Measurements from ENCODE around the gene KCNMA1. TPM values are rescaled to one million over a fixed set of nuclear protein-coding genes. Genes with fewer than 3 reads are reported as not detected.

The KCNMA1 gene
- total RNA-seq, 1 experiment from 2014 or later, result 0.70 TPM

DNA sequence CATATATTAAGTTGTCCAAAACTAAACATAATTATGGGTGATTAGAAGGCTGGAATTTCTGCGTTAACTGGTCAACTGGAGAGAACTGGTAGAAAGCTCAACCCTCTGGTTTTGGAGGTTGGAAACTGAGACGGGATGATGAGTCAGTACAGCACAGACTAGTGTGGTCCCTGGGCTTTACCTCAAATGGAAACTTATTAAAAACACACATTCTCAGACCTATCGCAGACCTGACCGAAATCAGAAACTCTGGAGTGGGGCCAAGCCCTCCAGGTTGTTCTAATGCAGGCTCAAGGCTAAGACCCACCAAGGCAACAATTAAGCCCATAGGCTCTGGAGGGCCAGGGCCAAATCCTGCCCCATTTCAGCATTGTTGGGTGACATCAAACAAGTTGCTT is 136.9 kb downstream of the KCNMA1 start:
- no peak overlapping the region for H3K4me3 ChIP-seq
- no peaks in the 10 kb centered on the region for H3K9me3 ChIP-seq (ENCODE audit: insufficient read depth, low read depth)
- BruUV-seq (replicated peaks), result no TSS peak
- peaks cover 52% of the 10 kb centered on the region for H3K4me1 ChIP-seq (replicated peaks; ENCODE audit: insufficient read depth)
- DNase-seq, result no peak
- TF ChIP-seq EZH2 (IDR thresholded peaks at IDR 0.05; ENCODE audit: low read depth) (no peak), CTCF (conservative IDR thresholded peaks at IDR 0.05) (no peak)
- intact Hi-C loops (cut with micrococcal nuclease; ENCODE audit: unreplicated experiment), result no loop called here
- no peaks in the 10 kb centered on the region for H3K36me3 ChIP-seq (ENCODE audit: low read depth)
- H2AFZ ChIP-seq, result no peak overlapping the region
- no peaks in the 10 kb centered on the region for H3K79me2 ChIP-seq (ENCODE audit: low read depth)
- ChIA-PET POLR2A (ENCODE audit: unreplicated experiment) (no interaction called here), CTCF (no interaction called here)
- no peaks in the 10 kb centered on the region for H3K27me3 ChIP-seq (ENCODE audit: insufficient read depth, low read depth)
- peaks cover 27% of the 10 kb centered on the region for H3F3A ChIP-seq (ENCODE audit: insufficient read depth, low read depth)
- H4K20me1 ChIP-seq (ENCODE audit: insufficient read depth), result no peaks in the 10 kb centered on the region
- no peak overlapping the region for H3K27ac ChIP-seq
- no peaks in the 10 kb centered on the region for H3K9me2 ChIP-seq (ENCODE audit: insufficient read depth)
- H3K4me2 ChIP-seq, result no peak overlapping the region

DNA sequence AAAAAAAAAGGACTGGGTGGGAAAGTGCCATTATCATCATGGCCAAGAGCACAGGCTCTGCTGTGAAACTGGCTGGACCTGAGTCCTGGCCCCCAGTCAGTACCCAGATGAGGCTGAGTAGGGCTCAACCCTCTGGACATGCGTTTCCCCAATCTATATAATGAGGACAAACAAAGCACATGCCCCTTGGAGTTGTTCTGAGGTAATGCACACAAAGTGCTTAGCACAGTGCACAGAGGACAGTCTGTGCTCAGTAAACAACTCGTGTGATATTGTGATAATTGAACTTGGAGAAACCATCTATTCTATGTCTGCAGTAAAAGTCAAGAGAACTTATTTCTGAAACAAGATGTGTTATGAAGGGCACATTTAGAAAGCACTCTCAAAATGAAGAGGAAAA is 138.8 kb downstream of the KCNMA1 start:
- intact Hi-C loops (cut with micrococcal nuclease; ENCODE audit: unreplicated experiment), result no loop called here
- TF ChIP-seq CTCF (conservative IDR thresholded peaks at IDR 0.05), result no peak
- no peak for TF ChIP-seq EZH2 (IDR thresholded peaks at IDR 0.05; ENCODE audit: low read depth)
- Histone ChIP-seq H3K79me2 (ENCODE audit: low read depth) (no peaks in the 10 kb centered on the region), H3K4me2 (no peak overlapping the region), H3K4me3 (no peak overlapping the region), H3F3A (ENCODE audit: insufficient read depth, low read depth) (peaks cover 8% of the 10 kb centered on the region), H3K27me3 (ENCODE audit: insufficient read depth, low read depth) (no peaks in the 10 kb centered on the region), H2AFZ (no peak overlapping the region), H3K36me3 (ENCODE audit: low read depth) (no peaks in the 10 kb centered on the region), H3K27ac (no peak overlapping the region), H3K4me1 (replicated peaks; ENCODE audit: insufficient read depth) (peaks cover 32% of the 10 kb centered on the region), H4K20me1 (ENCODE audit: insufficient read depth) (no peaks in the 10 kb centered on the region), H3K9me3 (ENCODE audit: insufficient read depth, low read depth) (no peaks in the 10 kb centered on the region), H3K9me2 (ENCODE audit: insufficient read depth) (no peaks in the 10 kb centered on the region)
- DNase-seq, result no peak
- BruUV-seq (replicated peaks), result no TSS peak
- POLR2A ChIA-PET (ENCODE audit: unreplicated experiment), result no interaction called here
- CTCF ChIA-PET, result no interaction called here

DNA sequence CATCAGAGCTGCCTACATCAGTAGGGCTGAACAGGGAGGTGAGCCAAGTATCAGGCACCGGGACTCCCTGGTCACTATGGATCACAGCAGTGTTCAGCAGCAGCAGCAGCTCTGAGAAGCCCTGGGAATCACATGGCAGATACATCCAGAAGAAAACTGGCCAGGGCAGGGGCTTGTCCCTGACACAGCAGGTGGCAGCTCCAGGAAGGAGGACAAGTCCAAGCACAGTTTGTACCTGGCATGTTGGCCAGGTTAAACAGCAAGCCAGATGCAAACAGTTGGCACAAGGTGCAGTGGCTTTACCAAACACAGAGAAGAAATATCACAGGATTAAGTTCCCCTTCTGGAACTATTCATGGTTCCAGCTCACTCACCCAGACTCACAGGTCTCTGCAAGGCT is 139.4 kb downstream of the KCNMA1 start:
- POLR2A ChIA-PET (ENCODE audit: unreplicated experiment), result no interaction called here
- CTCF ChIA-PET, result no interaction called here
- no peak overlapping the region for H2AFZ ChIP-seq
- H3K27me3 ChIP-seq (ENCODE audit: insufficient read depth, low read depth), result no peaks in the 10 kb centered on the region
- TF ChIP-seq EZH2 (IDR thresholded peaks at IDR 0.05; ENCODE audit: low read depth) (no peak), CTCF (conservative IDR thresholded peaks at IDR 0.05) (no peak)
- no peak overlapping the region for H3K4me2 ChIP-seq
- H3K4me3 ChIP-seq, result no peak overlapping the region
- no peaks in the 10 kb centered on the region for H3K9me2 ChIP-seq (ENCODE audit: insufficient read depth)
- H3K36me3 ChIP-seq (ENCODE audit: low read depth), result no peaks in the 10 kb centered on the region
- intact Hi-C loops (cut with micrococcal nuclease; ENCODE audit: unreplicated experiment), result no loop called here
- no peaks in the 10 kb centered on the region for H3K9me3 ChIP-seq (ENCODE audit: insufficient read depth, low read depth)
- BruUV-seq (replicated peaks), result no TSS peak
- H4K20me1 ChIP-seq (ENCODE audit: insufficient read depth), result no peaks in the 10 kb centered on the region
- peaks cover 26% of the 10 kb centered on the region for H3K4me1 ChIP-seq (replicated peaks; ENCODE audit: insufficient read depth)
- H3K79me2 ChIP-seq (ENCODE audit: low read depth), result no peaks in the 10 kb centered on the region
- no peak overlapping the region for H3K27ac ChIP-seq
- no peak for DNase-seq
- peaks cover 1% of the 10 kb centered on the region; the same call in 1 of the 2 replicates for H3F3A ChIP-seq (ENCODE audit: insufficient read depth, low read depth)

All from PC-9 (cell line).